Erythroblast (primary cell): ENCODE measurements around the gene SPART.

Experiments used
- GATA1 ChIP-seq: IDR thresholded peaks from 2 replicates; pipeline ENCODE4 v1.6.1; 2011; ENCODE audit warnings: low read depth, mild to moderate bottlenecking, control low read depth, low read length, moderate library complexity
- POLR2A ChIP-seq: IDR thresholded peaks from 2 replicates; pipeline ENCODE4 v1.6.1; 2011; ENCODE audit warnings: mild to moderate bottlenecking, low read length

DNA sequence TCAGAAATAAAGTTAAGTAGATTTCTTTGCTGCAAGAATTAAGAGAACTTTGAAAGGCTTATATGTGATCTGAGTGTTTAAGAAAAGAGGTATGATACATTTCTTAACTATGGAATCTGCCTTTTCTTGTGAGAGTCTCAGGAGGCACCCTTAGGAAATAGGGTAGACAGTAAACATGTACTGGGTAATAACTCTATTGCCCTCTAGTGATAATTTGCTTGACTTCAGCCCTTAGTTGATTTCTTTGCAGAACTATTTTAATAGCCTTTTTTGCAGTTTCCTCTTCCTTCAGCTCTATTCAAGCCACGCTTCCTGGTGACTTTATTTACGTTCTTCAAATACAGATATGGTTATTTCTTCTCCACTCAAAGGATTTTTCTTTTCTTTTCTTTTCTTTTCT is 49.1 kb upstream of the SPART start:
- TF ChIP-seq POLR2A (no peak), GATA1 (no peak)
